ENCODE measurements around the gene RAB36. TPM values are rescaled to one million over a fixed set of nuclear protein-coding genes. Genes with fewer than 3 reads are reported as not detected.

The RAB36 gene
- total RNA-seq, 1 donor from 2014 or later = 2.0 TPM

DNA sequence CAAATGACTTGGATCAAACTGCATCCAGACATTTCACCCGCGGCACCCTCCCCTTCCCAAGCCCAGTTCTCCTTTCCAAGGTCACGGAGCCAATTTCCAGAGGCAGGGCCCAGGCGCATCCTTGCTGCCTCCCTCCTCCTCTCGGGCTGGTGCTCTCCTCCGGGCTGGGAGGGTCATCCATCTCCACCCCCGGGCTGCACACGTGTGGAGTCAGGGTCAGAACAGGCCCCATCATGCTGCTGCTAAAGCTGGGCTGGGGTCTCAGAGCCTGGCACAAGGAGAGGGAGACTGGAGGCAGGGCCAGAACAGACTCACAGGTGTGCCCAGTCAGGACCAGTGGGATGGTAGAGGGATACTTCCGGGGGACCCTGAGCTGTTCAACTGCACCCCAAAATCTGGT is 17.5 kb upstream of the RAB36 start:
- H3K4me3 Mint-ChIP-seq (ENCODE audit: unreplicated experiment) = no peak overlapping the region
- H3K36me3 Mint-ChIP-seq (ENCODE audit: unreplicated experiment) = peaks cover 5% of the 10 kb centered on the region
- H3K4me1 Mint-ChIP-seq (ENCODE audit: low read depth, unreplicated experiment) = peaks cover 20% of the 10 kb centered on the region
- H3K27ac Mint-ChIP-seq (ENCODE audit: unreplicated experiment) = no peak overlapping the region
- H3K9me3 Mint-ChIP-seq (ENCODE audit: unreplicated experiment) = peaks cover 9% of the 10 kb centered on the region
- TF ChIP-seq, protein P1, sequence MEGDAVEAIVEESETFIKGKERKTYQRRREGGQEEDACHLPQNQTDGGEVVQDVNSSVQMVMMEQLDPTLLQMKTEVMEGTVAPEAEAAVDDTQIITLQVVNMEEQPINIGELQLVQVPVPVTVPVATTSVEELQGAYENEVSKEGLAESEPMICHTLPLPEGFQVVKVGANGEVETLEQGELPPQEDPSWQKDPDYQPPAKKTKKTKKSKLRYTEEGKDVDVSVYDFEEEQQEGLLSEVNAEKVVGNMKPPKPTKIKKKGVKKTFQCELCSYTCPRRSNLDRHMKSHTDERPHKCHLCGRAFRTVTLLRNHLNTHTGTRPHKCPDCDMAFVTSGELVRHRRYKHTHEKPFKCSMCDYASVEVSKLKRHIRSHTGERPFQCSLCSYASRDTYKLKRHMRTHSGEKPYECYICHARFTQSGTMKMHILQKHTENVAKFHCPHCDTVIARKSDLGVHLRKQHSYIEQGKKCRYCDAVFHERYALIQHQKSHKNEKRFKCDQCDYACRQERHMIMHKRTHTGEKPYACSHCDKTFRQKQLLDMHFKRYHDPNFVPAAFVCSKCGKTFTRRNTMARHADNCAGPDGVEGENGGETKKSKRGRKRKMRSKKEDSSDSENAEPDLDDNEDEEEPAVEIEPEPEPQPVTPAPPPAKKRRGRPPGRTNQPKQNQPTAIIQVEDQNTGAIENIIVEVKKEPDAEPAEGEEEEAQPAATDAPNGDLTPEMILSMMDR (IDR thresholded peaks at IDR 0.05; ENCODE audit: partially characterized antibody, unreplicated experiment) = no peak
- peaks cover 14% of the 10 kb centered on the region for H3K27me3 Mint-ChIP-seq (ENCODE audit: unreplicated experiment)
- no peak for DNase-seq

DNA sequence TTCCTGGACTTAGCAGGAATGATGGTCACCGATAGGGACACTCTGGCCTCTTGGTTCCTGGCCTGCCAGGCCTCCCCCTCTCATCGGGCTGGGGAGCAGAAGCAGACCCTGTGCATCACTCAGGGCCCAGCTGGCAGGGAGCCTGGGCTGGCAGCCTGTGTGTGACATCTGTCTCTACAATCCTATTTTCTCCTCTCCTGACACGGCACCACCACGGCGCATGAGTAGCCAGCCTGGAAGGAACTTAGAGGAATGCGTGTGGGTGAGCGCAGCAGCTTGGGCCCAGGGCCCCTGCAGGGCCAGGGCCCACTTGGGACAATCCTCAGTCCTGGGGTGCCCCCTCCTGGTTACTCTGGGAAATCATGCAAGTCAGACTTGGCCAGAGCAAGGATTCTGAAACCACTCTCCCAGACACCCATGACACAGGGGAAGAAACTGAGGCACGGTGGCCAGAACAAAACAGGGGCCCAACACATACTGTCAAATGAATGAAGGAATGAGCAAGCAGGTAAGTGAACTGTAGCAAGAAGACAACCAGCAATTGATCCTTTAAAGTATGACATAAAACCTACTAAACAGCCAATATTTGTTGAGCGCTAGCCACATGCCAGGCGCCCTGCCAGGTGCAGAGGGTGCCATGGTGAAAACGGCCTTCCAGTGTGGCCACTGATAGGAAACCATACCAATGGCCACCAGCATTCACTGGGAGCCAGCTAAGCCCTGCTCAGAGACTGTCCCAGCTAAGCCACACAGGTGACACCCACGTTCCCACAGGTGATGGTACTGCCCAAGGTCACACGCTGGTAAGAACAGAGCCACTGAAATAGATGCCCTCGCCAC is 16.8 kb upstream of the RAB36 start:
- peaks cover 5% of the 10 kb centered on the region for H3K9me3 Mint-ChIP-seq (ENCODE audit: unreplicated experiment)
- peaks cover 14% of the 10 kb centered on the region for H3K27me3 Mint-ChIP-seq (ENCODE audit: unreplicated experiment)
- peaks cover 17% of the 10 kb centered on the region for H3K4me1 Mint-ChIP-seq (ENCODE audit: low read depth, unreplicated experiment)
- peak; percentile 86 for DNase-seq
- peak overlapping the region; percentile 38 for H3K4me3 Mint-ChIP-seq (ENCODE audit: unreplicated experiment)
- peak overlapping the region; percentile 70 for H3K27ac Mint-ChIP-seq (ENCODE audit: unreplicated experiment)
- TF ChIP-seq, protein P1 (IDR thresholded peaks at IDR 0.05; ENCODE audit: partially characterized antibody, unreplicated experiment) = peak; percentile 84
- H3K36me3 Mint-ChIP-seq (ENCODE audit: unreplicated experiment) = no peaks in the 10 kb centered on the region

DNA sequence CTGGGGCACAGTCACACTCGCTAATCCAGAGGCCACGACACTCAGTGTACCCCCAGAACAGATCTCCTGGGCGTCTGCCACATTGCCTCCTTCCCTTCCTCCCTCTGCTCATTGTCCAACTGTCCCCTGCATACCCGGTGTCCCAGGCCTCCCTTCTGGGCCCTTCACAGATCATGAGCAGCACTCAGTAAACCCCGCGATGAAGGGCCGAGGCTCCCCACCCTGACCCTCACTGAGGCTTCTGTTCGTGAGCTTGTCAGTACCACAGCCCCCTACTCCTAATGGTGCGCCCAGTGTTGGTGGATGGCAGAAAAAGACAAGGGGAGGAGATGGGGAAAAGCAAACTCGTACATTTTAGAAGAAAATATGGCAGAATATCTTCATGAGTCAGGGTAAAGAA is 16.1 kb upstream of the RAB36 start:
- peaks cover 12% of the 10 kb centered on the region for H3K27me3 Mint-ChIP-seq (ENCODE audit: unreplicated experiment)
- peak overlapping the region; percentile 70 for H3K27ac Mint-ChIP-seq (ENCODE audit: unreplicated experiment)
- H3K4me1 Mint-ChIP-seq (ENCODE audit: low read depth, unreplicated experiment) = peaks cover 16% of the 10 kb centered on the region
- DNase-seq = no peak
- H3K36me3 Mint-ChIP-seq (ENCODE audit: unreplicated experiment) = no peaks in the 10 kb centered on the region
- TF ChIP-seq, protein P1 (IDR thresholded peaks at IDR 0.05; ENCODE audit: partially characterized antibody, unreplicated experiment) = no peak
- H3K9me3 Mint-ChIP-seq (ENCODE audit: unreplicated experiment) = peaks cover 6% of the 10 kb centered on the region
- H3K4me3 Mint-ChIP-seq (ENCODE audit: unreplicated experiment) = no peak overlapping the region

DNA sequence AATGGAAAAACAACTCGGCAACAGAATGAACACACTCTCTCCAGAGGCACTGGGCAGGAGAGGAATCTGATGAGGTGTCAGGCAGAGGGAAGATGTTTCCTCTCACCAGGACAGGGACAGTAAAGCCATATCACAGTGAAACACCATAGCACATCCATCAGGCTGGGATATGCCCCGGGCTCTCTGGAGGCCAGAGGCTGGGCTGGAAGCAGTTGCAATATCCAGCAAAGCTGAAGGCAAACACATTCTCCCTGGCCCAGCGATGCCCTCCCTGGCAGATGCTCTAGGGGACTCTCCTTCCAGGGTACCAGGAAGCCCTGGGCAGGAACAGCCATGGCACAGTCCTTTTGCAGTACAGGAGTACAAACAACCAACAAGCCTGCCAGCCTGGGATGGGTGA is 14.6 kb upstream of the RAB36 start:
- peak overlapping the region; percentile 34 for H3K27ac Mint-ChIP-seq (ENCODE audit: unreplicated experiment)
- TF ChIP-seq, protein P1 (IDR thresholded peaks at IDR 0.05; ENCODE audit: partially characterized antibody, unreplicated experiment) = no peak
- H3K4me1 Mint-ChIP-seq (ENCODE audit: low read depth, unreplicated experiment) = peaks cover 13% of the 10 kb centered on the region
- no peaks in the 10 kb centered on the region for H3K36me3 Mint-ChIP-seq (ENCODE audit: unreplicated experiment)
- DNase-seq = no peak
- H3K27me3 Mint-ChIP-seq (ENCODE audit: unreplicated experiment) = peaks cover 12% of the 10 kb centered on the region
- H3K9me3 Mint-ChIP-seq (ENCODE audit: unreplicated experiment) = peaks cover 8% of the 10 kb centered on the region
- H3K4me3 Mint-ChIP-seq (ENCODE audit: unreplicated experiment) = no peak overlapping the region

DNA sequence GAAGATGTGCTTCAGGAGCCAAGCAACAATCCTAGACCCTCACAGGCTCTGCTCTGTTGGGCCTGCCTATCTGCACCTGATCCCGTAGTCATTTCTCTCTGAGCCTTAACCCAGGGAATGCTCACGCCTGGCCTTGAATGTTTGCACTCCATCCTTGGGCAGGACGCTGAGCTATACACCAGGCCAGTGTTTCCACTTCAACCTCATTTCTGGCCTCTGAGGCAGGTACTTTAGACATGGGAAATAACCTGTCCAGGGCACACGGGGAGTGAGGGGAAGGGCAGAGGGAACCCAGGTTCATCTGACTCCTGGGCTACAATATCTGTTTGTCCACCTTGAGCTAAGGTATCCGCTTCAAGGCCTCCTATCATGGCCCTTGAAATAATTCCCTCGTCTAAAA is 13.3 kb upstream of the RAB36 start:
- no peak overlapping the region for H3K4me3 Mint-ChIP-seq (ENCODE audit: unreplicated experiment)
- DNase-seq = no peak
- H3K4me1 Mint-ChIP-seq (ENCODE audit: low read depth, unreplicated experiment) = peaks cover 13% of the 10 kb centered on the region
- H3K27ac Mint-ChIP-seq (ENCODE audit: unreplicated experiment) = no peak overlapping the region
- H3K27me3 Mint-ChIP-seq (ENCODE audit: unreplicated experiment) = peaks cover 12% of the 10 kb centered on the region
- no peaks in the 10 kb centered on the region for H3K36me3 Mint-ChIP-seq (ENCODE audit: unreplicated experiment)
- TF ChIP-seq, protein P1 (IDR thresholded peaks at IDR 0.05; ENCODE audit: partially characterized antibody, unreplicated experiment) = no peak
- H3K9me3 Mint-ChIP-seq (ENCODE audit: unreplicated experiment) = peaks cover 8% of the 10 kb centered on the region

All from glutamatergic neuron (in vitro differentiated cells).